ENCODE data around the gene CCDC3. TPM values are rescaled to one million over a fixed set of nuclear protein-coding genes. Genes with fewer than 3 reads are reported as not detected.

CCDC3 gene
- 0.02 and 0.05 TPM in 2 replicates for polyA plus RNA-seq (2012; rRNA removed)
- 0.04 and 0.05 TPM in 2 replicates for polyA plus RNA-seq (2012; cell fraction: cytosol; rRNA removed)
- polyA plus RNA-seq (2012; cell fraction: nucleus; rRNA removed), result 0.04 and 0.06 TPM in 2 replicates

- no peak within 1 kb of the TSS for H2AFZ ChIP-seq (ENCODE audit: low read depth)
- no peaks in the 10 kb centered on the region; a peak in 1 of 4 replicates for H3K4me1 ChIP-seq (ENCODE audit: control insufficient read depth in 1 of 2, insufficient read depth in 2 of 2, low read depth in 1 of 2, low read length in 1 of 2)
- no peaks in the 10 kb centered on the region for H4K20me1 ChIP-seq (ENCODE audit: insufficient read depth)
- DNase-seq, result peak; percentile 88
- H3F3A ChIP-seq (replicated peaks; ENCODE audit: insufficient read depth), result no peaks in the 10 kb centered on the region
- H3K27me3 ChIP-seq (ENCODE audit: insufficient read depth), result no peaks in the 10 kb centered on the region; the same call in 1 of the 2 replicates
- H3K79me2 ChIP-seq (ENCODE audit: insufficient read depth), result no peaks in the 10 kb centered on the region
- no peak within 1 kb of the TSS for H3K27ac ChIP-seq (ENCODE audit: low read depth in 2 of 2, low read length in 1 of 2)
- TF ChIP-seq REST (IDR thresholded peaks at IDR 0.05; ENCODE audit: low read depth, low read length) (no peak), GATA2 (CRISPR knock-in tag; IDR thresholded peaks at IDR 0.05) (no peak), EZH2phosphoT487 (IDR thresholded peaks at IDR 0.05; ENCODE audit: borderline replicate concordance, low read depth) (no peak), GABPA (IDR thresholded peaks at IDR 0.05; ENCODE audit: low read depth) (no peak), TEAD4 (IDR thresholded peaks at IDR 0.05; ENCODE audit: borderline replicate concordance, insufficient read depth) (no peak), NFIC (IDR thresholded peaks at IDR 0.05; ENCODE audit: borderline replicate concordance) (no peak), JUND (IDR thresholded peaks at IDR 0.05) (no peak), SIN3A (IDR thresholded peaks at IDR 0.05; ENCODE audit: borderline replicate concordance, low read depth, low read length) (no peak), TCF12 (IDR thresholded peaks at IDR 0.05) (no peak), ZBTB33 (IDR thresholded peaks at IDR 0.05; ENCODE audit: borderline replicate concordance, low read depth) (no peak), RXRA (IDR thresholded peaks at IDR 0.05; ENCODE audit: borderline replicate concordance, low read depth) (no peak)
- peak within 1 kb of the TSS in 1 of 2 experiments; percentile 34; a peak in 2 of 4 replicates for H3K4me3 ChIP-seq (ENCODE audit: low read depth in 2 of 2, low read length in 1 of 2)
- ChIA-PET POLR2A (no interaction called here), CTCF (interaction anchor here (0.6 to 1.3 kb wide), 5 partner anchors 8 to 290 kb away, joined by 3 to 4 read pairs (median 3); no protein-coding TSS in a partner anchor)
- no peaks in the 10 kb centered on the region for H3K36me3 ChIP-seq (replicated peaks in 1 of 2; ENCODE audit: control insufficient read depth in 1 of 2, insufficient read depth in 2 of 2, low read length in 1 of 2)
- H3K9ac ChIP-seq, result no peak within 1 kb of the TSS
- 30% methylated on average over 51 of the region's 93 CpGs for WGBS (ENCODE audit: low lambda C conversion rate)
- no peaks in the 10 kb centered on the region for H3K9me2 ChIP-seq
- no peaks in the 10 kb centered on the region for H3K9me3 ChIP-seq
- no peak within 1 kb of the TSS for H3K4me2 ChIP-seq
Observed at GRCh38 chr10:13001041-13001886, at the start of gene CCDC3. CCDC3 (minus strand) TSS chr10:13001713; CDS start chr10:13001570, 143 bp downstream.

All from SK-N-SH (cell line).